Heart right ventricle (tissue), 16 donors: ENCODE results near the gene KRTAP2-1. TPM values are rescaled to one million over a fixed set of nuclear protein-coding genes. Genes with fewer than 3 reads are reported as not detected.

Experiments used
- ATAC-seq, 8 donors: fragments of 200-7000 bp; cut with Tn5 transposase; one replicate each; pipeline ENCODE4 v1.9.1; 2020; ENCODE audit warnings: mild to moderate bottlenecking in 8 of 8, moderate library complexity in 8 of 8, moderate number of reproducible peaks in 1 of 8
- DNase-seq, 2 donors: peaks; one replicate each; pipeline ENCODE4 v3.0.0-alpha.2; 2020
- H3K27ac ChIP-seq, 10 donors: fragments of 200-600 bp; sonication (generic) in 2 of 10; one replicate each; pipeline versions ENCODE4 v1.5.0 to v1.8.0; 2020 to 2022; ENCODE audit warnings: mild to moderate bottlenecking in 3 of 10
- H3K27me3 ChIP-seq, 7 donors: fragments of 200-600 bp; one replicate each; pipeline ENCODE4 v1.8.0; 2021 to 2022; ENCODE audit warnings: mild to moderate bottlenecking in 2 of 7
- H3K36me3 ChIP-seq, 9 donors: fragments of 200-600 bp; sonication (generic) in 1 of 9; one replicate each; pipeline versions ENCODE4 v1.5.0 to v1.8.0; 2020 to 2022; ENCODE audit warnings: mild to moderate bottlenecking in 2 of 9
- H3K4me1 ChIP-seq, 9 donors: fragments of 200-600 bp; sonication (generic) in 1 of 9; one replicate each; pipeline versions ENCODE4 v1.5.0 to v1.8.0; 2020 to 2022; ENCODE audit warnings: mild to moderate bottlenecking in 4 of 9
- H3K4me3 ChIP-seq, 10 donors: fragments of 200-600 bp; sonication (generic) in 2 of 10; one replicate each; pipeline versions ENCODE4 v1.5.0 to v1.8.0; 2020 to 2022; ENCODE audit warnings: mild to moderate bottlenecking in 7 of 10, moderate library complexity in 2 of 10
- H3K9me3 ChIP-seq, 11 donors: fragments of 200-600 bp in 10 of 11; sonication (generic) in 2 of 11; one replicate each; pipeline versions ENCODE4 v1.5.0 to v1.8.0; 2013 to 2022; ENCODE audit warnings: mild to moderate bottlenecking in 2 of 11, control low read depth in 1 of 11, moderate library complexity in 1 of 11
- CTCF ChIP-seq, 9 donors: fragments of 200-600 bp; sonication (generic) in 2 of 9; IDR thresholded peaks; one replicate each; pipeline versions ENCODE4 v1.5.0 to v1.8.0; 2021 to 2022; ENCODE audit warnings: antibody characterized with exemption in 9 of 9, mild to moderate bottlenecking in 5 of 9, moderate library complexity in 1 of 9
- WGBS, 2 donors: extraction: QIAGEN DNeasy Blood & Tissue Kit; methylation state at CpG; one replicate each; pipeline ENCODE4 v1.1.7; 2013; ENCODE audit warnings: inconsistent platforms in 1 of 2; 5-methylcytosine and 5-hydroxymethylcytosine counted together
- intact Hi-C, 10 donors: fragments of 100-400 bp; cut with DNase I; formaldehyde crosslinking; loops; one replicate each; pipeline versions ENCODE4 v1.11.1 to v1.14.2; 2022
- polyA plus RNA-seq, 2 donors: library from polyadenylated mRNA; stranded (reverse); fragments of 200-250 nt; gene quantifications; one replicate each; pipeline ENCODE4 v1.2.3, GENCODE V29; 2013
- total RNA-seq, 10 donors: library from RNA; stranded (reverse); fragmentation: NEBNext Ultra II Directional in 3 of 10; extraction: Animal tissue kit (Norgen Biotek cat#: 25700) in 3 of 10; gene quantifications; one replicate each; pipeline versions ENCODE4 v1.2.1 to v1.2.4, GENCODE V29; 2021 to 2023
- donor health status: Arrhythmogenic right ventricular cardiomyopathy.
- donor health status: ischemic (EF 13 %, LVEDD 7.1; RV severe dilation, severe dysfunction).
- donor health status: healthy with polysubstance abuse.
- donor health status: DM: no; HTN: yes; CAD: no.
- donor health status: DM: no; HTN: no; CAD: no.
- donor health status: ischemic (EF 25% LVEDD 6.9; RV normal size, moderate dysfunction).
- donor health status: ischemic (EF 25% LVEDD 5.7; RV mildly dilated, moderate dysfunction).
- donor health status: healthy.
- donor health status: DM: yes; HTN: yes; CAD: no.
- donor health status: Ischemic cardiomyopathy.
- donor health status: ischemic (EF 35%, LVEDD 5.7; RV mildly dilated, moderate dysfunction).
- donor health status: nonischemic (EF 11% LVEDD 7.7; RV severe dilation, severe dysfunction).
- donor health status: DM: yes; HTN: yes; CAD: no.
- donor health status: PGD.
- donor health status: ischemic (EF 29% LVEDD 5.4; RV normal size, mild dysfunction).
- donor health status: nonischemic (EF 23%, LVEDD 6.1; RV moderate dilation, normal function).

Gene KRTAP2-1
- total and polyA plus RNA-seq, 12 donors, result not detected

DNA sequence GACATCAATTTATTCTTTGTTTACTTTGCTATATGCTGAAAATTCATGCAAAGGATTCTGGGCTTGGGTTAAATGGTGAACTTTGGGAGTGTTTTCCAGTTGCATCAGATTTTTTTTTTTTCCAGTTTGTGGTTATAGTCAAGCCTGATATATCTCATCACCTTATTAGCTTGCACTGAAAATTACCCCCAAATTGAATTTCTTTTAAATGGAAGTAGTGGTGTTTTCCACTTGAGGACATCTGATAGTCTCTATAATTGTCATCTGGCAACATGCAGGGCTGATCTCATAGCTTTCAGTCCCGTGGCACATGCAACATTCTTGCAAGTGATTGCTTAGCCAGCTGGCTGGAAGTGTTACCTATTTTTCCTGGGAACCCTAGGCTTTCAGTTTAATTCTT, 33.5 kb downstream of the KRTAP2-1 start:
- peak in 2 of 8 donors; percentile 46 to 59 for ATAC-seq
- 14 to 17% methylated on average over 1 of the region's 1 CpG for WGBS, 2 donors
- H3K4me1 ChIP-seq, result peaks cover 0 to 5% (median 0%) of the 10 kb centered on the region in 9 donors

GRCh38 chr17:41013181-41013580, 33.9 kb downstream of the KRTAP2-1 start:
- H3K4me1 ChIP-seq, result peaks cover 0 to 5% (median 0%) of the 10 kb centered on the region in 9 donors
- no peak for TF ChIP-seq CTCF (IDR thresholded peaks at IDR 0.05)
- DNase-seq, result no peak
- intact Hi-C loops, result no loop called here
- no peaks in the 10 kb centered on the region for H3K36me3 ChIP-seq
- H3K4me3 ChIP-seq, result no peak overlapping the region
- no peak for ATAC-seq
- WGBS, 2 donors, result 71 to 74% methylated on average over 3 of the region's 3 CpGs
- H3K27me3 ChIP-seq, result peaks cover 0 to 4% (median 0%) of the 10 kb centered on the region in 7 donors
- H3K27ac ChIP-seq, result no peak overlapping the region
- H3K9me3 ChIP-seq, result no peaks in the 10 kb centered on the region

More for the DNA sequence above, 33.5 kb downstream of the KRTAP2-1 start:
- H3K9me3 ChIP-seq, result no peaks in the 10 kb centered on the region
- intact Hi-C loops, result no loop called here
- no peaks in the 10 kb centered on the region for H3K36me3 ChIP-seq
- no peak for TF ChIP-seq CTCF (IDR thresholded peaks at IDR 0.05)
- H3K27ac ChIP-seq, result no peak overlapping the region
- DNase-seq, result peak in 1 of 2 donors; percentile 9
- H3K27me3 ChIP-seq, result peaks cover 0 to 4% (median 0%) of the 10 kb centered on the region in 7 donors
- no peak overlapping the region for H3K4me3 ChIP-seq

DNA sequence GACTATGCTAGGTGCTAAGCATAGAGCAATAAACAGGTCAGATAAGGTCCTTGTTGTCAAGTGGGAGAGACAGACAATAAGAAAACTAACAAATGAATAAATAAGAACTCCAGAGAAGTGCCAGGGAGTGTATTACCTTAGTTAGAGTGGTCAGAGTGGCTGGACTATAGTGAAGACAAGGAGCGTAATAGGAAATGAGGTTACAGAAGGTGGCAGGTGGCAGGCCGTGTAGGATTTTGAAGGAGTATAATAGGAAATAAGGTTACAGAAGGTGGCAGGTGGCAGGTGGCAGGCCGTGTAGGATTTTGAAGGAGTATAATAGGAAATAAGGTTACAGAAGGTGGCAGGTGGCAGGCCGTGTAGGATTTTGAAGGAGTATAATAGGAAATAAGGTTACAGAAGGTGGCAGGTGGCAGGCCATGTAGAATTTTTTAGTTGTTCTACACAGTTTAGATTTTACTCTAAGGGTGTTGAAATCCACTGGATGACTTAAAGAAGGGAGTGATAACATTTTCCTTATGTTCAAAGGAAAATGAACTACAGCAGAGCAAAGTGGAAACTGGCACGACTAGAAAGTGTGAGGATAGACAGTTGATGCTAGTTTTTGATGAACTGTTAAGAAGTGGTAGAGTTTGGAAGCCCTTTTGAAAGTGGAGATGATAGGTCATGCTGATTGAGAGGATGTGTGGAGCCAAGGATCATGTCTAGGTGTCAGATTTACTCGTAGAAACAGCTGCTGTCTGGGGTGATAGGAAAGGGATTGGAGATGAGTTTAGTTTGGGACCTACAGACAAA, 34.6 kb downstream of the KRTAP2-1 start:
- no peak overlapping the region for H3K27ac ChIP-seq
- H3K9me3 ChIP-seq, result no peaks in the 10 kb centered on the region
- intact Hi-C loops, result no loop called here
- ATAC-seq (no peak), DNase-seq (no peak)
- H3K36me3 ChIP-seq, result no peaks in the 10 kb centered on the region
- H3K27me3 ChIP-seq, result peaks cover 0 to 4% (median 0%) of the 10 kb centered on the region in 7 donors
- no peak overlapping the region for H3K4me3 ChIP-seq
- 67 to 69% methylated on average over 6 of the region's 6 CpGs for WGBS, 2 donors
- H3K4me1 ChIP-seq, result peaks cover 0 to 5% (median 0%) of the 10 kb centered on the region in 9 donors
- TF ChIP-seq CTCF (IDR thresholded peaks at IDR 0.05), result no peak

DNA sequence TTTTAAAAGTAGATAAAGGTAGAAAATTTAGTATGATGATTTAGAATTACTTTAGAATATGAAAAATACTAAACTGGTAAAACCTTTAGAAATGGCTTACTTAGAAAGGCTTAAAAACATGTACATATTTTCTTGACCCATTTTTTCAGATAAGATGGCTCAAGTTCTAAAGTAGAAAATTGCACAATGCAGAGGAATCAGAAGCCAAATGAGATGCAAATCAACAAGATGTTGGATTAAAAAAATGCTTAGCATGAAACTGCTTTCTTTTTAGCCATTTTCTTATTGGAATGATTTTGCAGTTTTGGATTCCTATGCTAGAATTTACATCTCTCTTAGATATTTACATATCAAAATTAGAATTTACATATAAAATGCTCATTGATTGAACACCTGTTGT, 36.7 kb downstream of the KRTAP2-1 start:
- no peak for DNase-seq
- Histone ChIP-seq H3K36me3 (no peaks in the 10 kb centered on the region), H3K27me3 (peaks cover 0 to 4% (median 0%) of the 10 kb centered on the region in 7 donors), H3K4me3 (no peak overlapping the region), H3K9me3 (no peaks in the 10 kb centered on the region), H3K27ac (no peak overlapping the region), H3K4me1 (peaks cover 0 to 5% (median 0%) of the 10 kb centered on the region in 9 donors)
- TF ChIP-seq CTCF (IDR thresholded peaks at IDR 0.05), result no peak
- no peak for ATAC-seq
- intact Hi-C loops, result no loop called here
